Stomach (tissue), 4 donors: ENCODE results near the gene YIPF1.

Experiments
- CTCF ChIP-seq, 7 experiments: fragments of 450-650 bp in 4 of 7; fragments of 200-600 bp in 3 of 7; sonication (generic) in 3 of 7; IDR thresholded peaks; one replicate each; pipeline ENCODE4 v1.5.1; 2016 to 2019; ENCODE audit warnings: antibody characterized with exemption in 7 of 7, control low read depth in 2 of 7, mild to moderate bottlenecking in 1 of 7
- EP300 ChIP-seq: sonication (generic); formaldehyde crosslinking; IDR thresholded peaks from one replicate; pipeline ENCODE4 v1.6.1; 2017; ENCODE audit warnings: antibody characterized with exemption
- POLR2A ChIP-seq, 4 donors: fragments of 450-650 bp; IDR thresholded peaks; one replicate each; pipeline ENCODE4 v1.6.1; 2016; ENCODE audit warnings: antibody characterized with exemption in 4 of 4, control low read depth in 2 of 4, mild to moderate bottlenecking in 1 of 4, moderate library complexity in 1 of 4
- POLR2AphosphoS5 ChIP-seq, 3 donors: sonication (generic); formaldehyde crosslinking; IDR thresholded peaks; one replicate each; pipeline ENCODE4 v1.6.1; 2016; ENCODE audit warnings: antibody characterized with exemption in 3 of 3

GRCh38 chr1:53837924-53838653, 51.5 kb downstream of the YIPF1 start, which contains the start of gene NDC1:
- TF ChIP-seq CTCF (IDR thresholded peaks at IDR 0.05) (peak in 1 of 7 experiments; percentile 42), POLR2A (IDR thresholded peaks at IDR 0.05) (no peak), POLR2AphosphoS5 (IDR thresholded peaks at IDR 0.05) (peak; percentile 64 to 92 (median 84)), EP300 (no peak)
